Central memory CD4-positive, alpha-beta T cell (primary cell): ENCODE results near the gene NUTM2D.
A peak's percentile ranks its signal among the peaks of the same experiment; 100 is the strongest.
"Not testable (repeated sequence)": the region's sequence is repeated elsewhere in the genome, so short reads cannot be mapped to it uniquely, and the experiment has no call there.

Experiments used
- DNase-seq: peaks from one replicate; pipeline ENCODE4 v3.0.0; 2022
- total RNA-seq, 3 experiments: gene quantifications; one replicate each; lab custom pipeline; 2026; lab: John Stamatoyannopoulos, UW

NUTM2D gene, protein sequence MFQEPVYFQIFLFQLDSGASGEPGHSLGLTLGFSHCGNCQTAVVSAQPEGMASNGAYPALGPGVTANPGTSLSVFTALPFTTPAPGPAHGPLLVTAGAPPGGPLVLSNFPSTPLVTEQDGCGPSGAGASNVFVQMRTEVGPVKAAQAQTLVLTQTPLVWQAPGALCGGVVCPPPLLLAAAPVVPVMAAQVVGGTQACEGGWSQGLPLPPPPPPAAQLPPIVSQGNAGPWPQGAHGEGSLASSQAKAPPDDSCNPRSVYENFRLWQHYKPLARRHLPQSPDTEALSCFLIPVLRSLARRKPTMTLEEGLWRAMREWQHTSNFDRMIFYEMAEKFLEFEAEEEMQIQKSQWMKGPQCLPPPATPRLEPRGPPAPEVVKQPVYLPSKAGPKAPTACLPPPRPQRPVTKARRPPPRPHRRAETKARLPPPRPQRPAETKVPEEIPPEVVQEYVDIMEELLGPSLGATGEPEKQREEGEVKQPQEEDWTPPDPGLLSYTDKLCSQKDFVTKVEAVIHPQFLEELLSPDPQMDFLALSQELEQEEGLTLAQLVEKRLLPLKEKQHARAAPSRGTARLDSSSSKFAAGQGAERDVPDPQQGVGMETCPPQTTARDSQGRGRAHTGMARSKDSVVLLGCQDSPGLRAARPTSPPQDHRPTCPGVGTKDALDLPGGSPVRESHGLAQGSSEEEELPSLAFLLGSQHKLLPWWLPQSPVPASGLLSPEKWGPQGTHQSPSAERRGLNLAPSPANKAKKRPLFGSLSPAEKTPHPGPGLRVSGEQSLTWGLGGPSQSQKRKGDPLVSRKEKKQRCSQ
- total RNA-seq: 0.63 to 1.5 (median 0.77) reads per million in 3 experiments

DNA sequence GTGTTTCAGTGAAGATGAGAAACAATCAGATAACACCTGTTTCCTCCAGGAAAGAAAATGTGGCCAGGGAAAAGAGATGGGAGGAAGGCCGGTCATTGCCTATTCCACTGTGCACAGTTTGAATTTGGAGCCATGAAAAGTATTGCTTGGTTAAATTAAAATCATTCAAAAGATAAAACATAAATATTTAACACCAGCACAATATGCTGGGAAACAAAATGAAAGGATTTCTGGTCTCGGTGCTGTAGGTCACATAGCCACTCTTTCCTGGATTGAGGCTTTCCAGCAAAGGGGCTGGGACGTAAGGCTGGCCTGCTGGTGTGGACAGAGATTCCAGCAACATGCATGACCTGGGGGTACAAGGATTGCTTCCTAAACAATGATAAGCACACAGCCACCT is at the start of gene NUTM2D:
NUTM2D (plus strand) TSS at position 301 of the 400 bp plus-strand sequence. CDS start 522 bp downstream, outside the sequence.
- not testable (repeated sequence) for DNase-seq

DNA sequence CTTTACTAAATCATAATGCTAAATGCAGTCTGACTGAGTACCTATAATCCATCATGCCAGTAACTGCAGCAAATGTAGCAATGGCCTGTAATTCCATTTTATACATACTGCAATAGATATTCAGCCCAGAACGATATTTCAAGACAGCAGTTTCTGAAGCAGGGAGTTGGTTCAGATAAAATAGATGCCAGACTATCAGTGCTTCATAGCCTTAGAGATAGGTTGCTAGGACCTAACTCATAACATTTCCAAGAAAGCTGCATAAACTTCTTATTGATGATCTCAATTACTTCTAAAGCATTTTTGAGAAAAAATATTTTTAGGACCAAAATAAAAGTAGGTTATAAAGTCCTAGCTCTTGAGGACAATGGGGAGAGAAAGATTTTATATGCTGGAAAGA is 48.8 kb upstream of the NUTM2D start:
- not testable (repeated sequence) for DNase-seq

DNA sequence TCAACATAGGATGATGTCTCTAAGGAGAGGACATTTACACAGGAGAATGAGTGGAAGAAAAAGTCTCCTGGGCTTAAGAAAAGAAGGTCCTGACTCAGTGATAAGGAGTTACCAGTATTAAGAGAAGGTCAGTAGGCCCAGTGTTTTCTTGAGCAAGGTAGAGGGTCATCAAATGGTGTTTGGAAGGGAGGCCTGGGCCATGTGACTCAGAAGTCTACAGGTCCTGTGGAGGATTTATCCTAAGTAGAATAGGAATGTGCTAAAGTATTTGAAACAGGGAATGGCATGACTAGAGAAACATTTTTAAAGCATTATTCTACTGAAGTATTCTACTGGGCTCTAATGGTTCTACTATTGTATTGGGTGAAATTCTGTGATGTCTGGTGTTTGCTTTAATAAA is 47.9 kb upstream of the NUTM2D start:
- DNase-seq: not testable (repeated sequence)

DNA sequence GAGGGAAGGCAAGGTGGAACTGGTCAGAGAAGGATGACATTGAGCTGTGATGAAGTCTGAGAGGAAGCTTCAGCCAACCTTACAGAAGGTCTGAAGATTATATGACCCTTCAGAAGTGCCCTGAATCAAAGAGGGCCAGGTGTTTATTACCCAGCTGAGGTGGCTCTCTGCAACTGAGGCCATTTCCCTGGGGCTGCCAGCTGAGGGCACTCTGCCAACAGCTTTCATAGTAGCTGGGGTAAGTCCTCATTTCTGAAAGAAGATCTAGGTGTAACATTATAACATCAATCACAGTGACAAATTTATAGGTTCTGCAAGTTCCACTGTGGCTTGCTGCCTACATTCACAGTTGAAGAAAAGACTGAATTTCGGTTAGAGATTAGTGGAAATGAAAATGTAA is 46.0 kb upstream of the NUTM2D start:
- DNase-seq: not testable (repeated sequence)

DNA sequence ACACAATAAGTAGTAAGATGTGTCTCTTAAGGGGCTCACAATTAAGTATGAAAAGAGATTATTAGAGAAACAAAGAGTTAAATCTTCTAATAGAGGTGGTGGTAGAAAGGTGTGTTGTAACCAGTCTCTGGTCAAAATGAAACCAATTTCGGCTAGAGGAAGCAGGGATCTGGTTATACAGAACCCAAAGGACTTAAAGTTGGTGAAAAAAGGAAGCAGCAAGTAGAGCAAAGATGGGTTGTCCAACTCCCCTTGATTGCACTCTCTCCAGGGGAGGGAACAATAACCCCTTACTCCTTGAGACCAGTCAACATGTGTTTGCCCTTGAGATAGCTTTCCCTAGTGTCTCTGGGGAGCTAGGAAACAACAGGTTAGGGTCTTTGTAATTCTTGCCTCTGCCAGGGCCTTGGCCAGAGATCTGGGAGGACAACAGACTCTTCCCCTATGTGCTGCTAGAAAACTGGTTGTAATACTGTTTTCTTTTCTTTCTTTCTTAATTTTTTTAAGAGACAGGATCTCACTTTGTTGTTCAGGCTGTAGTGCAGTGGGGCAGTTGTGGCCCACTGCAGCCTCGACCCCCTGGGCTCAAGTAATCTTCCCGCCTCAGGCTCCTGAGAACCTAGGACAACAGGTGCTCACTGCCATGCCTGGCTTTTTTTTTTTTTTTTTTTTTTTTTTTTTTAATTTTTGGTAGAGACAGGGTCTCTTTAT is 43.7 kb upstream of the NUTM2D start:
- not testable (repeated sequence) for DNase-seq

DNA sequence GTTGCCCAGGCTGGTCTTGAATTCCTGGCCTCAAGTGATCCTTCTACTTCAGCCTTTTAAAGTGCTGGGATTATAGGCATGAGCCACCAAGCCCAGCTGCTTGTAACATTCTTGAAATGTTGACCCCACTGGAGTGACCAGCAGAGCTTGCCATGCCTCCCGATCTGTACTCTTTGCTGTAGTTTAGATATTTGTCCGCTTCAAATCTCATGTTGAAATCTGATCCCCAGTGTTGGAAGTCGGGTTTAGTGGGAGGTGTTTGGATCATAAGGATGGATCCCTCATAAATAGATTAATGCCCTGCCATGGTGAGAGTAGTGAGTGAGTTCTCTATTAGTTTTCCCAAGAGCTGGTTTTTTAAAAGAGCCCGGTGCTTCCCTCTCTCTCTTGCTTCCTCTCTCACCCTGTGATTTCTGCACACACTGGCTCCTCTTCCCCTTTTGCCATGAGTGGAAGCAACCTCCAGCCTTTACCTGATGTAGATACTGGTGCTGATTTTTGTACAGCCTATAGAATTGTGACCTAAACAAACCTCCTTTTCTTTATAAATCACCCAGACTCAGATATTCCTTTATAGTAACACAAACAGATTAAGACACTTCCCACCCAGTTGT is 43.1 kb upstream of the NUTM2D start:
- not testable (repeated sequence) for DNase-seq

DNA sequence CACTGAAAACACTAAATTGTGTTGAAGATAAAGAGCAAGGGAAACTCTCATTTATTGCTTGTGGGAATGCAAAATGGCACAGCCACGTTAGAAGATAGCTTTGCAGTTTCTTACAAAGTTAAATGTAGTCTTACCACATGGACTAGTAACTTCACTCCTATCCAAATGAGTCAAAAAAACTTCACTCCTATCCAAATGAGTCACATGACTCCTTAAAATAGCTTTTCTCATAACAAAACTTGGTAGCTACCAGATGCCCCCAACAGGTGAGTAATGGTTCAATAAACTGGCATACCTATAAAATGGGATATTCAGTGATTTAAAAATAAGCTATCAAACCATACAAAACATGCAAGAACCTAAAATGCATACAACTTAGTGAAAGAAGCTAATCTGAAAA is 36.0 kb upstream of the NUTM2D start:
- DNase-seq: not testable (repeated sequence)

DNA sequence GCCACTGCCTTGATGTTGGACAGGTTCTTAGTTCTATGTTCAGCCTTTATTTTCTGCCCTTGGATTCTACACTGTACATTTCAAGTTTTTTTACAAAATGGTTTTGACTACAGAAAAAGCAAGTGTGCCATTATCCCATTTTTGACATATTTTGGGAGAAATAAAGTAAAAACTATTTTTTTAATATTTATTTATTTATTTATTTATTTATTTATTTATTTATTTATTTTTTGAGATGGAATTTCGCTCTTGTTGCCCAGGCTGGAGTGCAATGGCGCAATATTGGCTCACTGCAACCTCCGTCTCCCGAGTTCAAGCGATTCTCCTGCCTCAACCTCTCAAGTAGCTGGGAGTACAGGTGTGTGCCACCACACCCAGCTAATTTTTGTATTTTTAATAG is 33.0 kb upstream of the NUTM2D start:
- DNase-seq: not testable (repeated sequence)

DNA sequence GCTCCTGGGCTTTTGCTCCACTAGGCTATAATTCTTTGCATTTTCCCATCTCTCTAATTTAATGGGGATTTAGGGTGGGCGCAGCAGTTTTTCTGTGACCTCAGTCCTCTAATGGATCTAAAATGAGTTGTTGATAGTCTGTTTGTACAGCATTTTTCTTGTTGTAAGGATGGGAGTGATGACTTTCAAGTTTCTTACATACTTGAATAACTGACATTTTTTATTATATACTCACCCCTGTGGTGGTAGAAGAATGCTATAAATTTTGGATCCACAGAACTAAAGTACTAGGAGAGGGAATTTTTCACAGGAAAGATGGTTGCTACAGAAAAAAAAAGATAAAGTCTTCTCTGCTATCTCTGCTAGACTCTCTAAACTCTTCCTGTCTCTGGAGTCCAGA is 29.6 kb upstream of the NUTM2D start:
- DNase-seq: not testable (repeated sequence)

DNA sequence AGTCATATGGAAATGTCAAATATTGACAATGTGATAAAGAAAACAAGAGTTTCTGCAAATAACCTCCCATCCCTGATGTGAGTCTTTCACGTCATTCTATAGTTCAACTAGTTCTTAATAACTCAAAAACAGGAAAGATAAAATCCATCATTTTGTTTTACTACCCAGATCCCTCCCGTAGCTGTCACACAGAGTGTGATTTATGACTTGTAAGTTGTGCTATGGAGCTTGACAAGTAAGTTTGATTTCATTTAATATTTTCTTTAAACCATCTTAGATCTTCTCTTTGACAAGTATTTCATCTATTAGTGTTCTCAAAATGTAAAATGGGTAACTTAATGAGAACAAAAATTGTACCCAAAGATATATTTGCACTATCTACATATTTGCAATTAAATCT is 28.4 kb upstream of the NUTM2D start:
- DNase-seq: not testable (repeated sequence)

DNA sequence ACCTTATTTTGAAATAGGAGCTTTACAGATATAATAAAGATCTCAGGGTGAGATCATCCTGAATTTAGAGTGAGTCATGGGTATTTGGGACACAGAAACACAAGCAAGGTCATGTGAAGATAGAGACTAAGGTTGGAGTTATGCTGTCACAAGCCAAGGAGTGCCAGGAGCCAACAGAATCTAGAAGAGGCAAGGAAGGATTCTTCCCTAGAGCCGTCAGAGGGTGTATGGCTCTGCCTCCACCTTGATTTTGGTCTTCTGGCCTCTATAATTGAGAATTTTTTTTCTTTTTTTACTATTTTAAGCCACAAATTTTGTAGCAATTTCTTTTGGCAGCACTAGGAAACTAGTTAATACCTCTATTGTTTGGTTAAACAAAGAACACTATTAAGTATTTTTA is 24.9 kb upstream of the NUTM2D start:
- not testable (repeated sequence) for DNase-seq

DNA sequence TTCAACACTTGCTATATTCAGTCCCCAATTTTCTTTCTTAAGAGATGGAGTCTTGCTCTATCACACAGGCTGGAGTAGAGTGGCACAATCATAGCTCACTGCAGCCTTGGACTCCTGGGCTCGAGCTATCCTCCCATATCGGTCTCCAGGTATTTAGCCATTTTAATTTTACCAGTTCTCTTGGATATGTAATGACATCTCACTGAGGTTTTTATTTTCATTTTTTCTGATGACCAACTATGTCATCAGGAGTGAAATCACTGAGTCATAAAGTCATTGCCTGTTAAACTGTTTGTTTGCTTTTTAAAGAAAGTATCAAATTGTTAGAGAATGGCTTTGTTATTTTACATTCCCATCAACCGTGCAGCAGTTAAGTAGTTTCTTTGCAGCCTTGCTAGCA is 17.1 kb upstream of the NUTM2D start:
- DNase-seq: not testable (repeated sequence)

DNA sequence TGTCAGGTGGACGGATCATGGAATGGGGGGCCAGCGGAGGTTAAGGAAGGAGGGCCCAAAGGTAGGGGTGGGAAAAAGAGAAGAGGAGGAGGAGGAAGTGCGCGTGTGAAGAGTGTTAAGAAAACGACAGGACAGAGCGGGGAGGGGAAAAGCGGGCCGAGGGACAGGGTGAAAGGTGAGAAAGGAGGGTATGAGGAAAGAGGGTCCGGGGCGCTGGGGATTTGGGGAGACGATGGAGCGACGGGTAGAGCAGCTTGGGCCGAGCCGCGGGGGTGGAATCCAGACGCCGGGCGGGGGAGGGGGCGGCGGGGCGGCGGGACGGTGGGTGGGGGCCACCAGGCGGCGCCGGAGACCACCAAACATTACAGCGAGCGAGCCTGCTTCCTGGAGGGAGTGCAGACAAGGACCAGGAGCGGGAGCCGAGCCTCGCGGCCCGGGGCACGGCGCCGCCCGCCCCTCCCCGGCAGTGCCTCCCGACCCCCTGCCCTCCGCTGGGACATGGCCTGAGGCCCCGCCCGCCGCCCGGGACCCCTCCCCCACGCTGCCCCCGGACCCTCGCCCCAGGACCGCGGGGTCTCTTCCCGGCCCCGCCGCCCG is 15.9 kb upstream of the NUTM2D start:
- not testable (repeated sequence) for DNase-seq

DNA sequence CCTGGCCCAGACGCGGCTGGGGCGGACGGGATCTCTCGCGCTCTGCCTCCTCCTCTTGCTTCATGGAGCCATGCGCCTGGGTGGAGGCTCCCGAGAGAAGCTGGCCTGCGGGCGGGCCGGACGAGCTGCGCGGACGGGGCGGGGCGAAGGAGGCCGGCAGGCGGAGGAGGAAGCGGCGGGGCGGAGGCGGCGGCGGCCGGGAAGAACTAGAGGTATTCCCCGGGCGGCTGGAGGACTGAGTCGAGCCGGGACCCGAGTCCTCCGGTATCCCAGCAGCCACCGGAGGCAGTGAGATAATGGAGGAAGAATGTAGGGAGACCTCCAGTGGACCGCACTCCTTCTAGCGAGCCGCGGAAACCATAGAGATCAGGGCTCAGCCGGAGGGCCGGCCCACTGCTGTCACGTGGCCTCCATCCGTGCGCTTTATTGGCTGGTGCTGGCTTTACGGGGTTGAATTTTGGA is 15.3 kb upstream of the NUTM2D start:
- peak; percentile 80 for DNase-seq

DNA sequence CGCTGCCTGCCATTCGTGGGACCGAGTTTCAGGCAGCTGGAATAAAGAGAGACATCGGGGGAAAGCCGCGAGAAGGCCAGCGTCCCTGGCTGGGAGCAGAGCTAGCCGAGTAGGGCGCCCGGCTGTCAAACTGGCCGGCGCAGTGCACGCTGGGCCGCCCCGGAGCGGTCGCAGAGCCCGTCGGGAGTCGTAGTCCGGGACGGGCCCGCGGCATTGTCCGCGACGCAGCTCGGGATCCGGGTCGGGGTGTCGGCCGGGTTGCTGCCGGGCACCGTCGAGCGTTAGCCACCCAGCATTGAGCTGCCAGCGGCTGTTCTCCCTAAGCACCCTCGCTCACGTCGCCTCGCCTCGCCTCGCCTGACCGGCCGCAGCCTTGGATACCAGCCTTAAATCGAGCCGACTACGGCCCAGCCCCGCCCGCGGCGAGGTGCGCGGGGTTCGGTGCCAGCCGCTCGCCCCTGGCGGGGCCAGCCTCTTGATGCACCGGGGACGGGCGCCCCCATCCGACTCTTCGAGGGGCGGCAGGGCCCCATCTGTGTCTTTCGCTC is 14.8 kb upstream of the NUTM2D start:
- peak; percentile 82 for DNase-seq

DNA sequence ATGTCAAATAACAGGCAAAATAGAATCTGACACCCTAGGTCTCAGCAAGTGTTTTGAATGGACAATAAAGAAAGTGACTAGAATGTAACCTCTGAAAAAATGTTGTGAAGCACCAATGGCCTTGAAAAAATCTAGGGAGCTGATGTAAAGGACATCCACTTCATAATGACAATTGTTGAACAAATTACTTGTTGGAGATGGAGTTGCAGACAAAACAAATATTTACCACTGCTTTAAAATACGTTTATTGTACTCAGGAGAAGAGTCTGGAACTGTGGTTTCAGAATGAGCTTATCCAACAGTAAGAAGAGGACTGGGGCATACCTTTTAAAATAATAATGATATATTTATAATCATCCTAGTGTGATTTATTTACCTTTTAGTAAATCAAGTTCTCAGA is 11.8 kb upstream of the NUTM2D start:
- not testable (repeated sequence) for DNase-seq

DNA sequence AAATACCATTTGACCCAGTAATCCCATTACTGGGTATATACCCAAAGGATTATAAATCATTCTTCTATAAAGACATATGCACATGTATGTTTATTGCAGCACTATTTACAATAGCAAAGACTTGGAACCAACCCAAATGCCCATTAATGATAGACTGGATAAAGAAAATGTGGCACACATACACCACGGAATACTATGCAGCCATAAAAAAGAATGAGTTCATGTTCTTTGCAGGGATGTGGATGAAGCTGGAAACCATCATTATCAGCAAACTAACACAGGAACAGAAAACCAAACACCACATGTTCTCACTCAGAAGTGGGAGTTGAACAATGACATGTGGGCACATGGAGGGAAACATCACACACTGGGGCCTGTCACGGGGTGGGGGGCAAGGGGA is 7.4 kb upstream of the NUTM2D start:
- not testable (repeated sequence) for DNase-seq

DNA sequence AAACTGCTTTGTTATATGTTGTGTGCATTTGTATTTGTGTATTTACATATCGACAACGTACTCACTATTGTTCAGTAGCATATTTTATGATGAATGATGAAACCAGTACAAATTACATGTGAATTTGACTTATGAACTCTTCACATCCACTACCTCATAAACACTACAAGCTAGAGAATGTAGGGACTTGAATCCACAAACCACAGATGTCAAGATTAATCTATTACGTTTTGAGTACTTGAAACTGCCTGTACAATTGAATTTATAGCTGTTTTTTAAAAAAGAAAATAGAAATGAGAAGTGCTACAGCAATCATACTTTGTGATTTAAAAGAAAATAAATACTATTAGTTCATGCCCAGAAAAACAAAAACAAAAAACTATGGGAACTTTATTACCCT is 4.7 kb upstream of the NUTM2D start:
- DNase-seq: not testable (repeated sequence)

DNA sequence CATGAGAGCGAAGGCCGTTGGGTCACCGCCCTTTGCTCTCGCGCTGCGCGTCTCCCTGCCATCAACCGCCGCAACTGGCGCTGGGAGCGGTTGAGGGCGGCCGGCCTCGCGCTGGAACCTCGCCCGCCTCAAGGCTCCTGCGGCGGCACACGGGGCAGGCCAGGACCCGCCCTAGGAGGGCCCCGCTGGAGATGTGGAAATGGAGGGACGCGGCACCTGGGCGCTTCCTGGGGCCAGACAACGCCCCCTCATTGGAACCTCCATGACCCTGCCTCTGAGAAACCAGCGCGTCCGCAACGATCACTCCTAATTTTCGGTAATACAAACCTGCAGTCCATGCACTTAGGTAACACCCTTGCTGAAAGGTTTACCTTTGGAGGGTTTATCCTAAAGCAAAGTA is 2.4 kb upstream of the NUTM2D start:
- DNase-seq: not testable (repeated sequence)

DNA sequence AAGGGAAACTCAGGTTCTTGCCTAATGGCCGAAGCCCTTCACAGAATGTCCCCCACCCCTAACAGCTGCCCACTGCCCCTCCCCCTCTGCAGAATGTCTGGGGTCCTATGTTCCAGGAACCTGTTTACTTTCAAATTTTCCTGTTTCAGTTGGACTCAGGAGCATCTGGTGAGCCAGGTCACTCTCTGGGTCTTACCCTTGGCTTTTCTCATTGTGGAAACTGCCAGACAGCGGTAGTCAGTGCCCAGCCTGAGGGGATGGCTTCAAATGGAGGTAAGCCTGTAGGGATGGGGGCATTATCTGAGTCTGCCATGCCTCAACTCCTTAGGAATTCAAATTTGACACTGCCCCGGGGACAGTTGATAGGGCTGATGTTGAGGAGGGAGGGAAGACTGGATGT is 615 bp downstream of the NUTM2D start:
- DNase-seq: not testable (repeated sequence)

DNA sequence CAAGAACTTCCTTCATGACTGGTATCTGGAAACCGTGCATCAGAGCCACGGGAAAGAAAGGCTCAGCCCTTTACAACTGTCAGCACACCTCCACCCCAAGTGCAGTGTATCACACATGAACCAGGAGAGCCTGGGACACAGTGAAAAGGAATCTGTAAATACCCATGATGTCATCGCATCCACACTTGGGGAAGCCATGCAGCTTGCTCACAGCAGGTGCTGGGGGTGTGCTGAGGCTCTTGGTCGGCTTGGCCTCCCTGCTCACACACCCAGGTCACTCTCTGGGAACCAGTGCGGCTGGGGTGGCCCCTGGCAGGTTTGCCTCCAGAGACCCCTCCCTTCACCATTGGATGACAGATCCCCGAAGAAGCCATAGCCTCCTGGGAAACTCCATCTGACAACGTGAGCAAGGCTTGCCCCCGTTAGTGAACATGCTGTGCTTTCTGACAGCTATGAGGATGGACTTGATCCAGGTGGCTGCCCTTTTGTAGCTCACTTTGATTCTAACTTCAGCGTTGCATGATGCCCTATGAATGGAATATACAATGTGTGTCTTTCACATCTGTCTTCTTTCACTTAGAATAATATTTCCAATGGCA is 12.1 kb downstream of the NUTM2D start:
- not testable (repeated sequence) for DNase-seq
